Naive thymus-derived CD4-positive, alpha-beta T cell (primary cell): ENCODE measurements around the gene STX3. TPM values are rescaled to one million over a fixed set of nuclear protein-coding genes. Genes with fewer than 3 reads are reported as not detected.
A peak's percentile ranks its signal among the peaks of the same experiment; 100 is the strongest.

Experiments
- ATAC-seq: fragments of 150-1000 bp; cut with Tn5 transposase; 2 replicates; pipeline ENCODE4 v1.10.0; 2021; ENCODE audit warnings: mild to moderate bottlenecking, moderate library complexity
- CTCF ChIA-PET: fragments of 350-600 bp; sonication (Branson Sonifier 250); formaldehyde crosslinking; loops from one replicate; lab custom pipeline; 2021; ENCODE audit warnings: antibody characterized with exemption; lab: Charles Lee
- POLR2A ChIA-PET: fragments of 350-600 bp; sonication (Branson Sonifier 250); formaldehyde crosslinking; loops from one replicate; lab custom pipeline; 2021; ENCODE audit warnings: antibody characterized with exemption, inconsistent platforms; lab: Charles Lee
- DNase-seq, 9 donors: peaks; one replicate each; pipeline versions ENCODE4 v3.0.0 to v3.0.0-alpha.2; 2020 to 2022; ENCODE audit warnings: mixed read lengths in 1 of 9
- H3K27ac ChIP-seq: one replicate; pipeline ENCODE4 v1.7.0; 2013; ENCODE audit warnings: mild to moderate bottlenecking, low read depth, low read length, moderate library complexity
- H3K27me3 ChIP-seq, 2 donors: one replicate each; pipeline ENCODE4 v1.7.0; 2013; ENCODE audit warnings: low read length in 2 of 2, mild to moderate bottlenecking in 2 of 2, moderate library complexity in 2 of 2; ENCODE audit not compliant: control insufficient read depth in 2 of 2, insufficient read depth in 2 of 2
- H3K36me3 ChIP-seq, 3 experiments: 1 replicate in 2 of 3; 2 replicates in 1 of 3; pipeline ENCODE4 v1.7.0; 2013; ENCODE audit warnings: low read length in 3 of 3, mild to moderate bottlenecking in 3 of 3, moderate library complexity in 1 of 3; ENCODE audit not compliant: insufficient read depth in 3 of 3, control insufficient read depth in 2 of 3
- H3K4me1 ChIP-seq, 2 donors: one replicate each; pipeline ENCODE4 v1.7.0; 2013; ENCODE audit warnings: low read length in 2 of 2, mild to moderate bottlenecking in 2 of 2, moderate library complexity in 1 of 2; ENCODE audit not compliant: control insufficient read depth in 2 of 2, insufficient read depth in 2 of 2
- H3K4me3 ChIP-seq: 2 replicates; pipeline ENCODE4 v1.7.0; 2013; ENCODE audit warnings: mild to moderate bottlenecking, low read length
- H3K9me3 ChIP-seq, 3 experiments: 1 replicate in 2 of 3; 2 replicates in 1 of 3; pipeline ENCODE4 v1.7.0; 2013; ENCODE audit warnings: low read length in 3 of 3; ENCODE audit not compliant: control insufficient read depth in 2 of 3
- H3K27ac Mint-ChIP-seq, 9 donors: one replicate each; pipeline ENCODE4 v1.8.0; 2020 to 2022; ENCODE audit warnings: mixed read lengths in 9 of 9, mild to moderate bottlenecking in 8 of 9, moderate library complexity in 5 of 9, inconsistent platforms in 2 of 9
- H3K27me3 Mint-ChIP-seq, 5 donors: one replicate each; pipeline ENCODE4 v1.8.0; 2021 to 2022; ENCODE audit warnings: mixed read lengths in 5 of 5, mild to moderate bottlenecking in 1 of 5
- H3K36me3 Mint-ChIP-seq, 5 donors: one replicate each; pipeline ENCODE4 v1.8.0; 2020 to 2022; ENCODE audit warnings: mixed read lengths in 5 of 5, mild to moderate bottlenecking in 3 of 5, inconsistent platforms in 1 of 5
- H3K4me1 Mint-ChIP-seq, 7 donors: one replicate each; pipeline ENCODE4 v1.8.0; 2020 to 2022; ENCODE audit warnings: mixed read lengths in 7 of 7, mild to moderate bottlenecking in 3 of 7, inconsistent platforms in 1 of 7
- H3K4me3 Mint-ChIP-seq, 10 donors: one replicate each; pipeline ENCODE4 v1.8.0; 2020 to 2022; ENCODE audit warnings: mild to moderate bottlenecking in 10 of 10, mixed read lengths in 10 of 10, moderate library complexity in 6 of 10, inconsistent platforms in 2 of 10
- H3K9me3 Mint-ChIP-seq, 11 donors: one replicate each; pipeline ENCODE4 v1.8.0; 2020 to 2022; ENCODE audit warnings: mixed read lengths in 11 of 11, mild to moderate bottlenecking in 4 of 11, inconsistent platforms in 1 of 11, moderate library complexity in 1 of 11
- intact Hi-C, 2 donors: fragments of 100-400 bp; cut with micrococcal nuclease; formaldehyde crosslinking; loops; one replicate each; pipeline ENCODE4 v1.15.1; 2023
- polyA plus RNA-seq, 2 donors: library from polyadenylated mRNA; unstranded; fragments of 300-500 nt; fragmentation: Illumina TruSeq; gene quantifications; one replicate each; pipeline ENCODE4 v1.2.3, GENCODE V29; 2021
- total RNA-seq, 6 experiments: library from RNA in 5 of 6; stranded (reverse) in 5 of 6; gene quantifications; 1 replicate in 5 of 6; 2 replicates in 1 of 6; pipeline ENCODE4 v1.2.3 and lab custom pipeline; 2021 to 2026

The STX3 gene
- total and polyA plus RNA-seq, 7 experiments from 2014 or later, result 3.5 to 67.4 (median 10.7) TPM

DNA sequence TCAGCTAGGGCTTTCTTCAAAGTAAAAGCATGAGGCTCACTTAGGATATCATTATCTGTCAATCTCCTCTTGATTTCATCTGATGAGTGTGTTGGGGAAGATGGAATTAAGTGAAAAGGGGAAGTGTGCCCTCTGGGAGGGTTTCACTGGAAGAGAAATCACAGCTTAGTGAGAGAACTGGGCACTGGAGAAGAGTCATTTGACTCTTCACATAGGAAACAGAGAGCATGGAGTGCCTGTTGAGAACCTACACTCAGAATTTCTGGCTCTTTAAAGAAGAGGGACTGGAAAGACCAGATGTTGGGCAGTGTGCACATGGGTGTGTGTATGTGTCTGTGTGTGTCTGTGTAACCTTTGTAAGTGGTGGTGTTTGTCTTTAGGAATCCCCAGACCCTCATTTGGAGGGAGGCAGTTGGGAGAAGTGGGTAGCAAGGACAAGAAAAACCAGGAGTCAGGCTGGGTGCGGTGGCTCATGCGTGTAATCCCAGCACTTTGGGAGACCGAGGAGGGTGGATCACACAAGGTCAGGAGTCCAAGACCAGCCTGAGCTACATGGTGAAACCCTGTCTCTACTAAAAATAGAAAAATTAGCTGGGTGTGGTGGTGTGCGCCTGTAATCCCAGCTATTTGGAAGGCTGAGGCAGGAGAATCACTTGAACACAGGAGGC is 10.0 kb downstream of the STX3 start:
- ChIA-PET CTCF (interaction anchor here (4.0 kb wide), 1 partner anchor 10 kb away, joined by 18 read pairs; the partner anchor contains the start of gene STX3), POLR2A (interaction anchor here (0.6 kb wide), 1 partner anchor 12 kb away, joined by 3 read pairs; no protein-coding TSS in a partner anchor)
- intact Hi-C loops, result loop anchor here in 1 of 2 donors (10.0 kb wide), 1 partner anchor 590 kb away; the partner anchor contains the start of gene DTX4
- Mint-ChIP-seq H3K27me3 (peaks cover 0 to 4% (median 0%) of the 10 kb centered on the region in 5 donors), H3K27ac (peak overlapping the region in 3 of 9 donors; percentile 3 to 76 (median 54)), H3K4me3 (peak overlapping the region in 1 of 10 donors; percentile 48), H3K36me3 (peaks cover 0 to 14% (median 0%) of the 10 kb centered on the region in 5 donors), H3K9me3 (no peaks in the 10 kb centered on the region), H3K4me1 (peaks cover 5 to 32% (median 11%) of the 10 kb centered on the region in 7 donors)
- Histone ChIP-seq H3K4me1 (peaks cover 31 to 39% of the 10 kb centered on the region in 2 donors), H3K27me3 (no peaks in the 10 kb centered on the region), H3K36me3 (no peaks in the 10 kb centered on the region), H3K9me3 (no peaks in the 10 kb centered on the region), H3K27ac (no peak overlapping the region), H3K4me3 (no peak overlapping the region)
- ATAC-seq (no peak), DNase-seq (no peak)

- H3K27me3 ChIP-seq, result no peaks in the 10 kb centered on the region
- H3K27ac ChIP-seq, result no peak overlapping the region
- ATAC-seq (no peak), DNase-seq (no peak)
- Mint-ChIP-seq H3K27ac (peak overlapping the region in 3 of 9 donors; percentile 24 to 81 (median 49)), H3K36me3 (peaks cover 0 to 16% (median 0%) of the 10 kb centered on the region in 5 donors), H3K27me3 (peaks cover 0 to 4% (median 0%) of the 10 kb centered on the region in 5 donors), H3K9me3 (no peaks in the 10 kb centered on the region), H3K4me1 (peaks cover 5 to 28% (median 21%) of the 10 kb centered on the region in 7 donors), H3K4me3 (peak overlapping the region in 5 of 10 donors; percentile 11 to 67 (median 58))
- no peaks in the 10 kb centered on the region for H3K36me3 ChIP-seq
- peak overlapping the region; percentile 32 for H3K4me3 ChIP-seq
- peaks cover 31 to 39% of the 10 kb centered on the region in 2 donors for H3K4me1 ChIP-seq
- CTCF ChIA-PET, result interaction anchor here (0.6 to 4.0 kb wide), 5 partner anchors 11 to 97 kb away, joined by 3 to 18 read pairs (median 3); partner anchors contain the start of gene STX3
- no peaks in the 10 kb centered on the region for H3K9me3 ChIP-seq
- intact Hi-C loops, result loop anchor here (1.0 to 10.0 kb wide), 3 partner anchors 11 to 592 kb away; partner anchors contain the start of genes STX3 (in 2 of the 2) and DTX4 (in 1 of the 2)
- POLR2A ChIA-PET, result interaction anchor here (0.9 to 1.6 kb wide), 5 partner anchors 9 to 98 kb away, joined by 3 to 7 read pairs (median 3); partner anchors contain the start of gene PATL1
Measured at GRCh38 chr11:59766542-59767224, 11.5 kb downstream of the STX3 start.

DNA sequence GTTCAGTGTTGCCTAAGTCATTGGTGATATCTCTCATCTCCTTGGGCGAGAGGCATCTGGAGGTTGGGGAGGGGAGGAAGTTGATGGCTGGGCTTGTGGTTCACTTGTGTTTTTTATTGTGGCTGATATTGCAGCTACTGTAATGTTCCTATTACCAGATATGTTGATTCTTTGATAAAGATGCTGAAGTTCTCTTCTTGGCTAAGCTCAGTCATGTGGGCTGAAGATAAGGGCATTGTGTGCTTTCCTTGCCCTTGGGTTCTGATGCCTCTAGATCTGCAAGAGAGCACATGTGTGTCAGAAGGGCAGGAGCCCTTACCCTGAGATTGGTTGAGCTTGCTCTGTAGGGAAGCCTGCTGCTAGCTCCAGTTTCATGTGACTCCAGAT is 12.0 kb downstream of the STX3 start:
- DNase-seq (peak in 6 of 9 donors; percentile 10 to 55 (median 40)), ATAC-seq (peak; percentile 80)
- Histone ChIP-seq H3K27ac (no peak overlapping the region), H3K36me3 (no peaks in the 10 kb centered on the region), H3K4me1 (peaks cover 31 to 45% of the 10 kb centered on the region in 2 donors), H3K27me3 (no peaks in the 10 kb centered on the region), H3K9me3 (no peaks in the 10 kb centered on the region), H3K4me3 (peak overlapping the region; percentile 32)
- ChIA-PET POLR2A (interaction anchor here (1.2 to 1.6 kb wide), 4 partner anchors 8 to 98 kb away, joined by 3 to 7 read pairs (median 4); partner anchors contain the start of gene PATL1), CTCF (interaction anchor here (0.6 to 4.0 kb wide), 5 partner anchors 12 to 97 kb away, joined by 3 to 18 read pairs (median 3); partner anchors contain the start of gene STX3)
- intact Hi-C loops, result loop anchor here (1.0 to 10.0 kb wide), 3 partner anchors 12 to 592 kb away; partner anchors contain the start of genes STX3 (in 2 of the 2) and DTX4 (in 1 of the 2)
- Mint-ChIP-seq H3K27me3 (peaks cover 0 to 4% (median 0%) of the 10 kb centered on the region in 5 donors), H3K9me3 (no peaks in the 10 kb centered on the region), H3K4me1 (peaks cover 7 to 33% (median 27%) of the 10 kb centered on the region in 7 donors), H3K27ac (peak overlapping the region in 3 of 9 donors; percentile 24 to 81 (median 49)), H3K4me3 (peak overlapping the region in 5 of 10 donors; percentile 27 to 67 (median 58)), H3K36me3 (peaks cover 0 to 18% (median 0%) of the 10 kb centered on the region in 5 donors)

DNA sequence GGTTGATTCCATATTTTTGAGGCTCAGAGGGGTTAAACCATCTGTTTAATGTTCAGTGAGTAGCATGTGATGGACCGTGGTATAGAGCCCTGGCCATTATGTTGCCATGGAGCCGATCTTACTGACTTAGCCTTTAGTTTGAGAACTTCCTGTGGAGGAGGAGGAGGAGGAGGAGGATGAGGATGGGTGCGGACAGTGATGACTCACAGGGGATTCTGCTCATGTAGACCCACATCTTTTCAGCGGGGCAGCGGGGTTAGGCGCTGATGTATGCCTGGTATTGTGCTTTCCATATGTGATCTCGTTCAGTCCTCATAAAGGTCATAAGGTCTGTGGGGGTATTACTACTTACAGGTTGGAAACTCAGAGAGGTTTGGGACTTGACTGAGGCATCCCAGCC is 13.9 kb downstream of the STX3 start:
- H3K27ac Mint-ChIP-seq, result no peak overlapping the region
- no peak for ATAC-seq
- POLR2A ChIA-PET, result no interaction called here
- peaks cover 31 to 58% of the 10 kb centered on the region in 2 donors for H3K4me1 ChIP-seq
- H3K9me3 Mint-ChIP-seq, result no peaks in the 10 kb centered on the region
- no peaks in the 10 kb centered on the region for H3K9me3 ChIP-seq
- no peak overlapping the region for H3K27ac ChIP-seq
- no peak overlapping the region for H3K4me3 Mint-ChIP-seq
- intact Hi-C loops, result loop anchor here in 1 of 2 donors (10.0 kb wide), 1 partner anchor 594 kb away; the partner anchor contains the start of gene DTX4
- CTCF ChIA-PET, result no interaction called here
- H3K27me3 Mint-ChIP-seq, result peaks cover 0 to 4% (median 0%) of the 10 kb centered on the region in 5 donors
- no peak for DNase-seq
- peaks cover 21 to 45% (median 39%) of the 10 kb centered on the region in 7 donors for H3K4me1 Mint-ChIP-seq
- peaks cover 0 to 17% (median 0%) of the 10 kb centered on the region in 5 donors for H3K36me3 Mint-ChIP-seq
- no peaks in the 10 kb centered on the region for H3K36me3 ChIP-seq
- no peak overlapping the region for H3K4me3 ChIP-seq
- H3K27me3 ChIP-seq, result no peaks in the 10 kb centered on the region

DNA sequence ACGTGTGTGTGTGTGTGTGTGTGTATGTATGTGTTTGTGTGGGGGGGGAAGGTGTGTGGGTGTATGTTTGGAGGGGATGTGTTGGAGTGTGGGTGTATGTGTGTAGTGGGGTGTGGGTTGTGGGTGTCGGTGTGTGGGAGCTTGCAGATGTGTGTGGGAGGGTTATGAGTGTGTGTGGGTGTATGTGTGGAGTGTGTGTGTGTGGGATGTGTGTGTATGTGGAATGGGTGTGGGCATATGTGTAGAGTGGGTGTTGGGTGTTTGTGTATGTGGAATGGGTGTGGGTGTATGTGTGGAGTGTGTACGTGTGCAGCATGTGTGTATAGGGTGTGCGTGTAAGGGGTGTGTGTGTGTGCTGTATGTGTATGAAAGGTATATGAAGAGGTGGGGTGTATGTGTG is 14.7 kb downstream of the STX3 start:
- ATAC-seq, result no peak
- Histone ChIP-seq H3K27ac (no peak overlapping the region), H3K27me3 (no peaks in the 10 kb centered on the region), H3K4me1 (peaks cover 31 to 58% of the 10 kb centered on the region in 2 donors), H3K36me3 (no peaks in the 10 kb centered on the region), H3K4me3 (no peak overlapping the region), H3K9me3 (no peaks in the 10 kb centered on the region)
- peaks cover 0 to 4% (median 0%) of the 10 kb centered on the region in 5 donors for H3K27me3 Mint-ChIP-seq
- intact Hi-C loops, result loop anchor here in 1 of 2 donors (10.0 kb wide), 1 partner anchor 595 kb away; the partner anchor contains the start of gene DTX4
- peaks cover 21 to 41% (median 35%) of the 10 kb centered on the region in 7 donors for H3K4me1 Mint-ChIP-seq
- DNase-seq, result no peak
- no peak overlapping the region for H3K27ac Mint-ChIP-seq
- POLR2A ChIA-PET, result interaction anchor here (0.7 to 1.1 kb wide), 2 partner anchors 15 to 420 kb away, joined by 3 read pairs; partner anchors contain the start of gene STX3
- no peaks in the 10 kb centered on the region for H3K9me3 Mint-ChIP-seq
- no peak overlapping the region for H3K4me3 Mint-ChIP-seq
- H3K36me3 Mint-ChIP-seq, result peaks cover 0 to 17% (median under 1%) of the 10 kb centered on the region in 5 donors
- CTCF ChIA-PET, result interaction anchor here (3.1 kb wide), 1 partner anchor 15 kb away, joined by 24 read pairs; the partner anchor contains the start of gene STX3
